Ovary (tissue), 3 donors: ENCODE results near the gene WNT7A.

Experiments
- POLR2A ChIP-seq: fragments of 450-650 bp; IDR thresholded peaks from one replicate; pipeline ENCODE4 v1.6.1; 2017; ENCODE audit warnings: antibody characterized with exemption, mild to moderate bottlenecking, moderate library complexity
- TF ChIP-seq, protein P1 (sequence below), 3 donors: fragments of 450-650 bp in 2 of 3; fragments of 200-600 bp in 1 of 3; IDR thresholded peaks; one replicate each; pipeline versions ENCODE4 v1.5.1 to v1.8.0; 2016 to 2022; ENCODE audit warnings: antibody characterized with exemption in 3 of 3, mild to moderate bottlenecking in 1 of 3
- donor health status: DM: no; HTN: no; CAD: no.

DNA sequence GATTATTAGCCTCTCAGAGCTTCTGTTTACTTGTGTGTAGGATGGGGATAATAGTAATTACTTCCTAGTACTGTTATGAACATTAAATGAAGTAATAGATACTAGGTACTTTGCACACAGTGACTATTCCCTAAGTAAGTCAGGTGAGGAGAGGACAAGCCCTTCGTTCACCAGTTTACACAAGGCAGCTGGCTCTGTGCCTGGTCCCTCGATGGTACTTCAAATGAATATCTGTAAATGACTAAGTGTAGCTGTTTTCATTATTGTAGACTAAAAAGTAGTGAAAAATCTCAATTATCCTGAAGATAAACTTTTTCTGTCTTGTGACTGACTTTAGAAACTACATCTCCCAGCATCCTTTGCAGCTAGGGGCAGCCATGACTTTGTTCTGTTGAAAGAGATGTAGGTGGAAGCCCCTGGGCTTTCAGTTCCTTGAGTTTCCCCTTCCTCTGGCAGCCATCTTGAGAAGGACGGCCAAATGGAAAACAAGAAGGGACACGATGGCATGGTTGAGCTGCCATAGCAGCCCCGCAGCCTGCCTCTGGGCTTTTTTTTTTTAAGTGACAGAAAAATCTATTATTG, 11.7 kb upstream of the WNT7A start:
- TF ChIP-seq, protein P1, sequence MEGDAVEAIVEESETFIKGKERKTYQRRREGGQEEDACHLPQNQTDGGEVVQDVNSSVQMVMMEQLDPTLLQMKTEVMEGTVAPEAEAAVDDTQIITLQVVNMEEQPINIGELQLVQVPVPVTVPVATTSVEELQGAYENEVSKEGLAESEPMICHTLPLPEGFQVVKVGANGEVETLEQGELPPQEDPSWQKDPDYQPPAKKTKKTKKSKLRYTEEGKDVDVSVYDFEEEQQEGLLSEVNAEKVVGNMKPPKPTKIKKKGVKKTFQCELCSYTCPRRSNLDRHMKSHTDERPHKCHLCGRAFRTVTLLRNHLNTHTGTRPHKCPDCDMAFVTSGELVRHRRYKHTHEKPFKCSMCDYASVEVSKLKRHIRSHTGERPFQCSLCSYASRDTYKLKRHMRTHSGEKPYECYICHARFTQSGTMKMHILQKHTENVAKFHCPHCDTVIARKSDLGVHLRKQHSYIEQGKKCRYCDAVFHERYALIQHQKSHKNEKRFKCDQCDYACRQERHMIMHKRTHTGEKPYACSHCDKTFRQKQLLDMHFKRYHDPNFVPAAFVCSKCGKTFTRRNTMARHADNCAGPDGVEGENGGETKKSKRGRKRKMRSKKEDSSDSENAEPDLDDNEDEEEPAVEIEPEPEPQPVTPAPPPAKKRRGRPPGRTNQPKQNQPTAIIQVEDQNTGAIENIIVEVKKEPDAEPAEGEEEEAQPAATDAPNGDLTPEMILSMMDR (IDR thresholded peaks at IDR 0.05) = no peak
- TF ChIP-seq POLR2A = no peak
